Measurements from ENCODE around the gene ATAD1. TPM values are rescaled to one million over a fixed set of nuclear protein-coding genes. Genes with fewer than 3 reads are reported as not detected.

ATAD1 gene
- total RNA-seq, 1 donor from 2014 or later = 55.5 TPM

DNA sequence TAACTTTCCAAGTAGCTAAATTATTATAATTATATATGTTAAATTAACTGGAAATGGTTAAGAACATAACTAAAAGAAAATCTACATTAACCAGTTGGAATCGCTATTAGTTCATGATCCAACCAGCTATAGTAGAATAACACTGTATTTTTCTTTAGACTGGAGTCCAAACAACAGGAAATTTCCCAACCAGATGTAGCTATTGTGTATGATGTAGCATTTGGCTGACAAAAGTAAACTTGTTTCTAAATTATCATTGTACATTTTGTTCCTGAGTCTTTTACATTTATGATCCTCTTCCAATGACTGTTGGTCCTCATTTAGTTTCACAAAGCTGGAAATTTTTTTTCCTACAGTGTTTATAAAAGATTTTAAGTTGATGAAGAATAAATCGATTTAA lies 96.2 kb downstream of the ATAD1 start:
- DNase-seq = no peak

DNA sequence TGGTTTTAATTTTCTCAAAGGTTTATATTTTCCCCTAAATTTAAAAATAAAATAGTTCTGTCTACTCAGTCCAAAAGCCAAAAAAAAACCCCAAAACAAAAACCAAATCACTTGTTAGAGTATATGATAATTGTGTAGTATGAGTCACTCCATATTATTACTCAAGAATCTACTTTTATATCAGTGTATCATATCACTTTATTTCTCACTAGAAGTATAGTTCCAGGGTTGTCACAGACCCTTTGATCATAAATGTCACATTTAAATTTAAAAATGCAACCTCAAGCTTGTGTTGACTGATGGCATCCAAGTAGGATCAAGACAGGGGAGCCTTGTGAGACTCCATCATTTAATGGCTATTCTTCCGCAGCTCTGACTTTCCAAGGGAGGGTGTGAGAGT lies 97.4 kb downstream of the ATAD1 start:
- Mint-ChIP-seq H3K4me1 (peaks cover 5% of the 10 kb centered on the region), H3K9me3 (no peaks in the 10 kb centered on the region), H3K27ac (no peak overlapping the region), H3K4me3 (no peak overlapping the region), H3K27me3 (peaks cover 27% of the 10 kb centered on the region), H3K36me3 (ENCODE audit: low read depth) (no peaks in the 10 kb centered on the region)
- DNase-seq = no peak
- intact Hi-C loops (cut with micrococcal nuclease) = no loop called here

More for the DNA sequence above, 96.2 kb downstream of the ATAD1 start:
- Mint-ChIP-seq H3K27me3 (peaks cover 23% of the 10 kb centered on the region), H3K27ac (no peak overlapping the region), H3K4me1 (no peaks in the 10 kb centered on the region), H3K36me3 (ENCODE audit: low read depth) (no peaks in the 10 kb centered on the region), H3K4me3 (no peak overlapping the region), H3K9me3 (no peaks in the 10 kb centered on the region)
- intact Hi-C loops (cut with micrococcal nuclease) = no loop called here

DNA sequence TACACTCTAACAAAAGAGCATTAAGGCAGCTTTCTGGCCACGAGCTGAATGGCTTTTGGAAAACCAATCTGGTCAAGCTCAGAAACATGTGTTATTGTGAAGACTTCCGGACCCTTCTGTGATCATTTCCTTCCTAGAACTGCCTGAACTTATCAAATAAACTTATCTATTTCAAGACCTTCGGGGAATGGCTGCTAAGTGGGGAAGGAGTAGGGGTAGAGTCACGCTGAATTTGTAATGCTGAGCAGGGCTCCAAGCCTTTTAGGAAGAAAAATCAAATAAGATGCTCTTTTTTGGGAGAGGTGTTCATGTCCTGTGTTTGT lies 101.7 kb downstream of the ATAD1 start:
- no peaks in the 10 kb centered on the region for H3K36me3 Mint-ChIP-seq (ENCODE audit: low read depth)
- no peaks in the 10 kb centered on the region for H3K9me3 Mint-ChIP-seq
- peaks cover 18% of the 10 kb centered on the region for H3K27me3 Mint-ChIP-seq
- intact Hi-C loops (cut with micrococcal nuclease) = no loop called here
- H3K4me3 Mint-ChIP-seq = no peak overlapping the region
- DNase-seq = no peak
- H3K27ac Mint-ChIP-seq = no peak overlapping the region
- peaks cover 5% of the 10 kb centered on the region for H3K4me1 Mint-ChIP-seq

DNA sequence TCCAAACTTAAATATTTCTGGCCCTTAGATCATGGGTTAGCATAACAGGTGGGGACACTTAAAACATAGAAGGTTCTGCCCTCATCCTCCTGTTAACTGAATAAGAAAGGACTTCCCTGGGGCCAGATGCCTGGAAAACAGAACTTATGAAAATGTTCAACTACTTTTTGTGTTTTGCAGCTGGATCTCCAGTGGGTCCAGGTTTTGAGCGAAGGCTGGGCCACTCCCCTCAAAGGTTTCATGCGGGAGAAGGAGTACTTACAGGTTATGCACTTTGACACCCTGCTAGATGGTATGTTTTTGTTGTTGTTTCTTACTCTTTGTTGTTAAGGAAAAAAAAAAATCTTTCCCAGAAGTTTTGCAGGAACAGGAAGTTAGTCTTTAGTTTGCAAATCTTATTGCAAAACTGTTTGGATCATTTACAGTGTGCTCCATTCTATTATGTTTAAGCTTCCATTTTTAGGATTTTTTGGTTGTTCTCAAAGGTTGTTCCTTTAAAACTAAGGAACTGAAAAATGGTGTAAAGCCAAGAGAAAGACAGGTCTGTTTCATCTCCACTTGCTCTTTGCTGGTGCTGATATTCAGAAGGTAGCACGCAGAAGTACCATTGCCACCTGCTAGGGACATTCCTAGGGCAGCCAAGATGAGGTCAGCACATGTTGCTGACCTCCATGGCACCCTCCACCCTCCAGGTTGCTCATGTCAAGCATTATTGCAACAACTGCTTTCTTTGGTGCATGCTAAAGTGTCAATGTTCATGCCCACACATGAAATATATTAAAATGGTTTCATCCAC lies 102.3 kb downstream of the ATAD1 start:
- intact Hi-C loops (cut with micrococcal nuclease) = no loop called here
- Mint-ChIP-seq H3K4me1 (peaks cover 5% of the 10 kb centered on the region), H3K27ac (no peak overlapping the region), H3K4me3 (no peak overlapping the region), H3K36me3 (ENCODE audit: low read depth) (no peaks in the 10 kb centered on the region), H3K9me3 (no peaks in the 10 kb centered on the region), H3K27me3 (peaks cover 14% of the 10 kb centered on the region)
- no peak for DNase-seq

DNA sequence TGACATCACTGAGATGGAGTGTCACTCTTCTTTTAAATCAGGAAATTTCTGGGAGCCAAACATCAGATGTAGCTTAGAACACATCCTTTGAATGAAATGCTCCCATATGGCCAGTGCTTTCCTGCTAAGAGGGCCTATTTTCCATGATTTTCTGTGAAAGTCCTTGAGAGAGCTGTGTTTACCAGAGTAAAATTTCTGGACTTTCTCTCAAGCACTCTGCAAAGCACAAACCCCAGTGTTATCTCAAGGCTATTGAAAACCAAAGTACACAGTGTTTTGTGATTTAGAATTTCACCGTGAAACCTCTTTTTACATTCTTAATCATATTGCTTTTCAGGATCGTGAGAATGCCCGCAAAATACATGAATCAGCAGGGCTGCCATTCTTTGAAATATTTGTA lies 104.3 kb downstream of the ATAD1 start:
- no peaks in the 10 kb centered on the region for H3K36me3 Mint-ChIP-seq (ENCODE audit: low read depth)
- H3K27me3 Mint-ChIP-seq = peaks cover 11% of the 10 kb centered on the region
- H3K4me1 Mint-ChIP-seq = peaks cover 5% of the 10 kb centered on the region
- H3K9me3 Mint-ChIP-seq = no peaks in the 10 kb centered on the region
- no peak for DNase-seq
- no peak overlapping the region for H3K4me3 Mint-ChIP-seq
- intact Hi-C loops (cut with micrococcal nuclease) = no loop called here
- H3K27ac Mint-ChIP-seq = no peak overlapping the region

DNA sequence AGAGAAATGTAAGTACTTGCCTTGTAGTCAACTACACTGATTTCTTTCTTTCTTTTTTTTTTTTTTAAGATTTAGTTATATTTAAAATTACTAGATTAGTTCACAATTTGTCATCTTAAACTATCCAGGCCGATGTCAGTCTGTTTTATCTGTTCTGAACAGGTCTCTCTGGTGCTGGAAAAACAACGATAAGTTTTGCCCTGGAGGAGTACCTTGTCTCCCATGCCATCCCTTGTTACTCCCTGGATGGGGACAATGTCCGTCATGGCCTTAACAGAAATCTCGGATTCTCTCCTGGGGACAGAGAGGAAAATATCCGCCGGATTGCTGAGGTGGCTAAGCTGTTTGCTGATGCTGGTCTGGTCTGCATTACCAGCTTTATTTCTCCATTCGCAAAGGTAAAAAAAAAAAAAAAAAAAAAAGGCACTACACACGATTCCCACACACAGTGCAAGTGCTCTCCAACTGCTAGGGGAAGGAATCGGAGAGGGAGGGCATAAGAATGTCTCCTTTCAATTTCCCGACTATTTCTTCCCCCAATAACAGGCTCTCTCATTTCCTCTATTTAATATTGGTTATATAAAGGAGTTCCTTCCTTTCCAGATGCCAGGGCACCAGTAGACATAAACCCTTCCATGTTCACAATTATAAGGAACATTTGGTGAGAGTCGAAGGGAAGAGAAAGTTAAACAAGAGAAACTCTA lies 105.0 kb downstream of the ATAD1 start:
- intact Hi-C loops (cut with micrococcal nuclease) = no loop called here
- H3K27ac Mint-ChIP-seq = no peak overlapping the region
- no peaks in the 10 kb centered on the region for H3K36me3 Mint-ChIP-seq (ENCODE audit: low read depth)
- H3K9me3 Mint-ChIP-seq = no peaks in the 10 kb centered on the region
- peaks cover 5% of the 10 kb centered on the region for H3K4me1 Mint-ChIP-seq
- no peak overlapping the region for H3K4me3 Mint-ChIP-seq
- H3K27me3 Mint-ChIP-seq = peaks cover 11% of the 10 kb centered on the region
- no peak for DNase-seq

DNA sequence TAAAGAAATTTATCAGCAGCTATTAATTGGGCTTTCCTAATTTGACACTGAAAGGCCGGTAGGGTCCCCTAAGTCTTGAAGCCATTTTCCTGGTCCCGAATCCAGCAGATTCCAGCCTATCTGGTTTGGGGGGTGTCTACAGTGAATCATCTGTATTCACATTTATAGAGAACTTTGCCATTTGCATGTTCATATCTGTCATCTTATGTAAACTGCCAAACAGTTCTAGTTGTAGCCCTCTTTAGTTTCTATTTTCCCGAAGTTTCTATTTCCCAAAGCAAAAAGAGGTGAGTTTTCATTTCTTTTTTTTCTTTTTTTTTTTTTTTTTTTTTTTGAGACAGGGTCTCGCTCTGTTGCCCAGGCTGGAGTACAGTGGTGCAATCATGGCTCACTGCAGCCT lies 110.8 kb downstream of the ATAD1 start:
- Mint-ChIP-seq H3K27me3 (peaks cover 8% of the 10 kb centered on the region), H3K36me3 (ENCODE audit: low read depth) (no peaks in the 10 kb centered on the region), H3K9me3 (no peaks in the 10 kb centered on the region), H3K4me1 (no peaks in the 10 kb centered on the region), H3K27ac (no peak overlapping the region), H3K4me3 (no peak overlapping the region)
- intact Hi-C loops (cut with micrococcal nuclease) = no loop called here
- no peak for DNase-seq

DNA sequence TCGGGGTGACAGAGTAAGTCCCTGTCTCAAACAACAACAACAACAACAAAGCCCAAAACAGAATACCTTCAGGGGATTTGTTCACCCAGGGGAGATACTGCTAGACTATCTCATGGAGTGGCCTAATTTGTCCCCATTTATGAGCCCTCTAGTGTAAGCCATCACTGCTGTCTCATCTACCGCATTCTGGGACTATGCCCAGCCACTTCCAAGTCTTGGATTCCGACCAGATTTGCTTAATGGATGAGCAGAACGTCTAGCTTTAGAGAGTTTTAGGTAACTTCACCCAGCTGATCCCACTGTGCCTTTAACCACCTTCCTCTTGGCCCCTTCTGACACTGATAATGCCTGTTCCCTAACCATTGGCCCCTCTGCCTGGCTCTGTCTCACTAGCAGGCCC lies 111.3 kb downstream of the ATAD1 start:
- no peak overlapping the region for H3K27ac Mint-ChIP-seq
- DNase-seq = no peak
- H3K9me3 Mint-ChIP-seq = no peaks in the 10 kb centered on the region
- no peak overlapping the region for H3K4me3 Mint-ChIP-seq
- intact Hi-C loops (cut with micrococcal nuclease) = no loop called here
- peaks cover 9% of the 10 kb centered on the region for H3K27me3 Mint-ChIP-seq
- no peaks in the 10 kb centered on the region for H3K36me3 Mint-ChIP-seq (ENCODE audit: low read depth)
- no peaks in the 10 kb centered on the region for H3K4me1 Mint-ChIP-seq

DNA sequence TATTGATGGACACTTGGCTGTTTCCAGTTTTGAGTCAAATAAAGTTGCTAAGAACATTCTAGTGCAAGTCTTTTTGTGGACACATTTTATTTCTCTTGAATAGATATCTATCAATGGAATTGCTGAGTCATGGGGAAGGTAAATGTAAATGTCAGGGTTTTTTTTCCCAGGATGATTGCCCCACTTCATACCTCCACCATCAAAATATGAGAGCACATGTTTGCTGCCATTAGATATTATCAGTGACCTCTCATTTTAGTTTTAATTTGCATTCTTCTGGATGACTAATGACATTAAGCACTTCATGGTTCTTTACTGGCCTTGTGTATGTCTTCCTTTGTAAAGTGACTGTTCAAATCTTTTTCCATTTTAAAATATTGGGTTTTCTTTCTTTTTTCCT lies 112.7 kb downstream of the ATAD1 start:
- no peaks in the 10 kb centered on the region for H3K9me3 Mint-ChIP-seq
- no peaks in the 10 kb centered on the region for H3K36me3 Mint-ChIP-seq (ENCODE audit: low read depth)
- H3K27me3 Mint-ChIP-seq = peaks cover 13% of the 10 kb centered on the region
- no peak overlapping the region for H3K27ac Mint-ChIP-seq
- no peak for DNase-seq
- intact Hi-C loops (cut with micrococcal nuclease) = no loop called here
- no peaks in the 10 kb centered on the region for H3K4me1 Mint-ChIP-seq
- H3K4me3 Mint-ChIP-seq = no peak overlapping the region

DNA sequence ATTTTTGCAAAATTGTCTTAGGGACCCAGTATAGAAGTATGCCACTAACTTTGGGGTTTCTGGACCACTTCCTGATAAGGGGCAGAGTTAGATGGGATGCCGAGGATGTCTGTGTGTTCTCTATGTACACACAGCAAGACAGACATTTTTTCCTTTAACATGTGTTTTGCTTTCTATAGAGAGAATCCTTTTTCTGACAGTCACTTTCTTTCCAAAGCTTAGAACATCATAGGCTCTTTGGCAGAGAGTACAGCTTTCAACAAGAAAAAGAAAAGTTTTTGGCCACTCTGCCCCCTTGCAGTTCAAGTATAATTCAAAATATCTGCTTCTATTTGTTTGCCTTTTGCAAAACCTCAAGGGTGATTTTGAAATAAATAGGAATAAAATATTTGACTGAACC lies 114.3 kb downstream of the ATAD1 start:
- H3K9me3 Mint-ChIP-seq = no peaks in the 10 kb centered on the region
- H3K27ac Mint-ChIP-seq = no peak overlapping the region
- intact Hi-C loops (cut with micrococcal nuclease) = no loop called here
- DNase-seq = no peak
- no peaks in the 10 kb centered on the region for H3K36me3 Mint-ChIP-seq (ENCODE audit: low read depth)
- no peaks in the 10 kb centered on the region for H3K4me1 Mint-ChIP-seq
- H3K27me3 Mint-ChIP-seq = peaks cover 11% of the 10 kb centered on the region
- no peak overlapping the region for H3K4me3 Mint-ChIP-seq

DNA sequence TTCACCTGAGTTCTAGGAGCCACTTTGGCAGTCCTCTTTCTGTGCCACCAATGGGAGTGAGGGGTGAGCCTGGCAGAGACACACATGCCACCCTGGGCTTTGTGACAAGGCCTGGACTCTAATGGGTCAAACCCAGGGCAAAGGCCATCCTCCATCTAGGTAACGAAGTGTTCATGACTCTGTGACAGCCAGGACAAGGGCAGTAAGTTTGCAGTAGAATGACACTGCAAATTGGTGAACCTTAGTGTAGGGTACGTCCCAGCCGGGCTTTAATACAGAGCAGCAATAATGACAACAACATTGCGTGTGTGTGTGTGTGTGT lies 115.1 kb downstream of the ATAD1 start:
- no peaks in the 10 kb centered on the region for H3K4me1 Mint-ChIP-seq
- no peak for DNase-seq
- peaks cover 16% of the 10 kb centered on the region for H3K27me3 Mint-ChIP-seq
- intact Hi-C loops (cut with micrococcal nuclease) = no loop called here
- H3K4me3 Mint-ChIP-seq = no peak overlapping the region
- H3K27ac Mint-ChIP-seq = no peak overlapping the region
- no peaks in the 10 kb centered on the region for H3K9me3 Mint-ChIP-seq
- no peaks in the 10 kb centered on the region for H3K36me3 Mint-ChIP-seq (ENCODE audit: low read depth)

DNA sequence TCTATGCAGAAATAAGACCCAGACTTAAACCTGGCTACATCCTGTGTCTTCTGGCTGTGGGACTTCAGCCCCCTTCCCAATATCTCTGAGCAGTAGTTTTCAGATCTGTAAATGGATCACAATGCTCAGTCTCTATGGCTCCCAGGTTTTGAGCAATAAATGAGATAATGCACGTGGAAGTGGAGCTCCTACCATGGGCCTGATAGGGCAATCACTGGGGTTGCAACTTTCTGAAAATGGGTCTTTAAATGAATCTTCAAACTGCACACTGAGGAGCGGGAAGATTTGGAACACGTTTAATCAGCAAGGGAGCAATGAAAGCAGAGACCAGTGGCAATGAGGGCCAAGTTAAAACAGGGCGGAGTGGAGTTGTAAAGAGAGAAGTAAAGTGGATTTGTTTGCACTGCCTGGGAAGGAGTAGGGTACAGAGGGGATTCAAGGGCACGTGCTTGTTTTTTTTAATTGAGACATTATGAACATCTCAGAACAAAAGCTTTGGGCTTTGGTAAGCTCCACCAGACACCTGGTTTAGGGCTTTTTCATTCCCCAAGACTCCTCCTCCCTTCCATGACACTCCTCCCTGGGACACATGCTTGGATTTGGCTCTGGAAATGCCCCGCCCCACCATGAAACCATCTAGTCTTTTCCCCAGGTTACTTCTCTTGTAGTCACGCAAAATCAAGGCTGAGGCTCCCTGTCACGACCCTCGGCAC lies 115.6 kb downstream of the ATAD1 start:
- Mint-ChIP-seq H3K4me1 (no peaks in the 10 kb centered on the region), H3K36me3 (ENCODE audit: low read depth) (no peaks in the 10 kb centered on the region), H3K27ac (no peak overlapping the region), H3K27me3 (peaks cover 17% of the 10 kb centered on the region), H3K9me3 (no peaks in the 10 kb centered on the region), H3K4me3 (no peak overlapping the region)
- intact Hi-C loops (cut with micrococcal nuclease) = no loop called here
- DNase-seq = no peak

All from activated CD4-positive, alpha-beta T cell treated with anti-CD3 and anti-CD28 coated beads, Interleukin-2, amount 10 ng/mL, durations not matched to agents 24 days and 14 days (primary cell).